IMR-90 (cell line): Measurements from ENCODE around the gene MYL11. TPM values are rescaled to one million over a fixed set of nuclear protein-coding genes. Genes with fewer than 3 reads are reported as not detected.

Source experiments
- ATAC-seq: fragments of 200-7000 bp; cut with Tn5 transposase; 2 replicates; pipeline ENCODE4 v1.9.1; 2020; ENCODE audit warnings: low read depth, mild to moderate bottlenecking, moderate library complexity
- BruUV-seq: library from RNA; stranded (reverse); fragments of 400-500 nt; replicated peaks from 2 replicates; lab custom pipeline; 2021; lab: Mats Ljungman, UMichigan
- CTCF ChIA-PET: fragments of 300-600 bp; formaldehyde crosslinking; extraction: SDS; loops from one replicate; lab custom pipeline; 2021; ENCODE audit warnings: antibody characterized with exemption; lab: Yijun Ruan, JAX
- POLR2A ChIA-PET: fragments of 300-600 bp; sonication (Branson Sonifier 250); formaldehyde crosslinking; loops from one replicate; lab custom pipeline; 2022; ENCODE audit warnings: antibody characterized with exemption; ENCODE audit not compliant: unreplicated experiment; lab: Charles Lee
- DNase-seq: peaks from one replicate; pipeline ENCODE4 v3.0.0; 2013
- H2AFZ ChIP-seq: replicated peaks from 2 replicates; pipeline ENCODE3; 2013; ENCODE audit warnings: low read length, mild to moderate bottlenecking; ENCODE audit not compliant: poor library complexity
- H2AK5ac ChIP-seq: 2 replicates; pipeline ENCODE4 v1.6.1; 2013; ENCODE audit warnings: low read depth, low read length, inconsistent platforms
- H2AK9ac ChIP-seq: replicated peaks from 2 replicates; pipeline ENCODE3; 2013; ENCODE audit warnings: mild to moderate bottlenecking, low read depth, low read length, moderate library complexity; ENCODE audit not compliant: poor library complexity
- H2BK120ac ChIP-seq: 2 replicates; pipeline ENCODE4 v1.6.1; 2013; ENCODE audit warnings: low read depth, low read length, inconsistent platforms
- H2BK15ac ChIP-seq: 3 replicates; pipeline ENCODE4 v1.6.1; 2013; ENCODE audit warnings: low read depth, low read length, inconsistent platforms
- H2BK20ac ChIP-seq: 2 replicates; pipeline ENCODE4 v1.6.1; 2013; ENCODE audit warnings: low read depth, mild to moderate bottlenecking, inconsistent platforms, low read length, moderate library complexity
- H2BK5ac ChIP-seq: 2 replicates; pipeline ENCODE4 v1.6.1; 2013; ENCODE audit warnings: mild to moderate bottlenecking, low read depth, low read length, inconsistent platforms; ENCODE audit not compliant: poor library complexity, severe bottlenecking
- H3K14ac ChIP-seq: replicated peaks from 2 replicates; pipeline ENCODE4 v1.6.1; 2013; ENCODE audit warnings: low read depth, low read length, inconsistent platforms
- H3K18ac ChIP-seq: 2 replicates; pipeline ENCODE4 v1.6.1; 2013; ENCODE audit warnings: low read depth, low read length, control low read depth
- H3K23ac ChIP-seq: 2 replicates; pipeline ENCODE4 v1.6.1; 2013; ENCODE audit warnings: low read depth, low read length, inconsistent platforms
- H3K27ac ChIP-seq: 2 replicates; pipeline ENCODE4 v1.5.1; 2013; ENCODE audit warnings: mild to moderate bottlenecking, control low read depth, low read length; ENCODE audit not compliant: insufficient read depth
- H3K27me3 ChIP-seq: 2 replicates; pipeline ENCODE4 v1.6.1; 2013; ENCODE audit warnings: low read length; ENCODE audit not compliant: control insufficient read depth, insufficient read depth
- H3K36me3 ChIP-seq: 2 replicates; pipeline ENCODE4 v1.6.1; 2013; ENCODE audit warnings: low read length, mixed read lengths; ENCODE audit not compliant: control insufficient read depth, insufficient read depth
- H3K4ac ChIP-seq: 2 replicates; pipeline ENCODE4 v1.6.1; 2013; ENCODE audit warnings: low read depth, low read length, inconsistent platforms
- H3K4me1 ChIP-seq: 2 replicates; pipeline ENCODE4 v1.6.1; 2013; ENCODE audit warnings: low read length, mixed read lengths; ENCODE audit not compliant: control insufficient read depth, insufficient read depth
- H3K4me2 ChIP-seq: 2 replicates; pipeline ENCODE4 v1.6.1; 2013; ENCODE audit warnings: low read depth, mild to moderate bottlenecking, control low read depth, low read length, moderate library complexity
- H3K4me3 ChIP-seq: 2 replicates; pipeline ENCODE4 v1.5.1; 2013; ENCODE audit warnings: low read depth, mild to moderate bottlenecking, control low read depth, low read length, moderate library complexity; ENCODE audit not compliant: insufficient read depth
- H3K56ac ChIP-seq: 2 replicates; pipeline ENCODE4 v1.6.1; 2013; ENCODE audit warnings: low read length, inconsistent platforms; ENCODE audit not compliant: insufficient read depth; ENCODE audit errors: extremely low read depth
- H3K79me1 ChIP-seq, 2 experiments: 2 replicates each; pipeline ENCODE4 v1.6.1; 2013; ENCODE audit warnings: low read length in 2 of 2, inconsistent platforms in 1 of 2, low read depth in 1 of 2
- H3K9ac ChIP-seq: 2 replicates; pipeline ENCODE4 v1.6.1; 2013; ENCODE audit warnings: low read depth, low read length, control low read depth
- H3K9me1 ChIP-seq: 2 replicates; pipeline ENCODE4 v1.6.1; 2013; ENCODE audit warnings: low read length, inconsistent platforms; ENCODE audit not compliant: insufficient read depth
- H3K9me3 ChIP-seq: 2 replicates; pipeline ENCODE4 v1.6.1; 2013; ENCODE audit warnings: low read length; ENCODE audit not compliant: control insufficient read depth, insufficient read depth
- H4K20me1 ChIP-seq: 2 replicates; pipeline ENCODE4 v1.6.1; 2013; ENCODE audit warnings: low read length, inconsistent platforms; ENCODE audit not compliant: insufficient read depth
- H4K5ac ChIP-seq: 2 replicates; pipeline ENCODE4 v1.6.1; 2013; ENCODE audit warnings: mild to moderate bottlenecking, low read depth, low read length, control low read depth
- H4K8ac ChIP-seq, 2 experiments: 2 replicates each; pipeline ENCODE4 v1.6.1; 2013; ENCODE audit warnings: low read depth in 2 of 2, low read length in 2 of 2, control low read depth in 1 of 2, inconsistent platforms in 1 of 2
- H4K91ac ChIP-seq: 2 replicates; pipeline ENCODE4 v1.6.1; 2013; ENCODE audit warnings: low read depth, low read length, inconsistent platforms; ENCODE audit not compliant: insufficient read depth
- BHLHE40 ChIP-seq: fragments of 150-350 bp; IDR thresholded peaks from 2 replicates; pipeline ENCODE4 v1.6.1; 2016; ENCODE audit warnings: mild to moderate bottlenecking, low read depth, low read length
- CHD1 ChIP-seq: IDR thresholded peaks from 2 replicates; pipeline ENCODE4 v1.6.1; 2012; ENCODE audit warnings: low read depth, low read length, improper control_type of control experiment
- MAFK ChIP-seq: IDR thresholded peaks from 2 replicates; pipeline ENCODE4 v1.6.1; 2012; ENCODE audit warnings: low read depth, low read length, improper control_type of control experiment
- MXI1 ChIP-seq: IDR thresholded peaks from 2 replicates; pipeline ENCODE4 v1.6.1; 2012; ENCODE audit warnings: low read depth, mild to moderate bottlenecking, low read length, moderate library complexity, borderline replicate concordance
- NFE2L2 ChIP-seq: fragments of 150-350 bp; IDR thresholded peaks from 2 replicates; pipeline ENCODE4 v1.6.1; 2016; ENCODE audit warnings: low read depth, mild to moderate bottlenecking, low read length
- POLR2A ChIP-seq: IDR thresholded peaks from 2 replicates; pipeline ENCODE4 v1.6.1; 2012; ENCODE audit warnings: mild to moderate bottlenecking, low read depth, low read length
- RAD21 ChIP-seq: IDR thresholded peaks from 2 replicates; pipeline ENCODE4 v1.6.1; 2012; ENCODE audit warnings: low read length, improper control_type of control experiment
- RFX5 ChIP-seq: IDR thresholded peaks from 2 replicates; pipeline ENCODE4 v1.8.0; 2012; ENCODE audit warnings: low read depth, mild to moderate bottlenecking, low read length, moderate library complexity
- SMC3 ChIP-seq: fragments of 150-350 bp; IDR thresholded peaks from 2 replicates; pipeline ENCODE4 v1.6.1; 2016; ENCODE audit warnings: low read depth, mild to moderate bottlenecking, antibody characterized with exemption, low read length, moderate library complexity
- WGBS, 2 experiments: methylation state at CpG; one replicate each; pipeline versions ENCODE4 v1.1.5 to v1.1.7; 2013; ENCODE audit warnings: missing lambda C conversion rate in 2 of 2; ENCODE audit not compliant: insufficient read length in 1 of 2; ENCODE audit errors: extremely low coverage in 2 of 2; 5-methylcytosine and 5-hydroxymethylcytosine counted together
- dilution Hi-C: fragments of 300-500 bp; cut with HindIII; formaldehyde crosslinking; loops from one replicate; pipeline ENCODE4 v1.14.3; 2018; ENCODE audit warnings: low sequenced_read_pairs; ENCODE audit not compliant: unreplicated experiment
- in situ Hi-C: fragments of 300-500 bp; cut with MboI; formaldehyde crosslinking; loops from 3 replicates; pipeline ENCODE4 v1.14.3; 2019; ENCODE audit warnings: low sequenced_read_pairs, inconsistent platforms, mixed read lengths
- intact Hi-C: fragments of 100-400 bp; cut with micrococcal nuclease; formaldehyde crosslinking; loops from 2 replicates; pipeline ENCODE4 v1.10.0; 2022
- polyA plus RNA-seq, 3 experiments: library from polyadenylated mRNA; depleted of rRNA; stranded (reverse); fragments of >200 nt; gene quantifications; 2 replicates each; pipeline ENCODE4 v1.2.3, GENCODE V29; 2012; ENCODE audit warnings: low replicate concordance in 1 of 3
- total RNA-seq: library from RNA; depleted of rRNA; stranded (reverse); fragments of >200 nt; gene quantifications from 2 replicates; pipeline ENCODE4 v1.2.3, GENCODE V29; 2012
- TF ChIP-seq, protein P1 (sequence below): fragments of 150-350 bp; IDR thresholded peaks from 2 replicates; pipeline ENCODE4 v1.6.1; 2017; ENCODE audit warnings: mild to moderate bottlenecking, antibody characterized with exemption, low read length, low read depth
- TF ChIP-seq, protein P2 (sequence below): fragments of 150-350 bp; IDR thresholded peaks from 2 replicates; pipeline ENCODE4 v1.6.1; 2016; ENCODE audit warnings: low read depth, mild to moderate bottlenecking, low read length, moderate library complexity, borderline replicate concordance
- TF ChIP-seq, protein P3 (sequence below): conservative IDR thresholded peaks from 2 replicates; pipeline ENCODE4 v1.5.1; 2012; ENCODE audit warnings: mild to moderate bottlenecking, low read depth, low read length, improper control_type of control experiment

MYL11 gene
- total and polyA plus RNA-seq, 2 of the 4 experiments (the other 2 are of a cell fraction), result 1.1 TPM; not detected in 1

GRCh38 chr16:30418350-30419181 is 44.0 kb downstream of the MYL11 start (continued):
- TF ChIP-seq MAFK, result no peak

DNA sequence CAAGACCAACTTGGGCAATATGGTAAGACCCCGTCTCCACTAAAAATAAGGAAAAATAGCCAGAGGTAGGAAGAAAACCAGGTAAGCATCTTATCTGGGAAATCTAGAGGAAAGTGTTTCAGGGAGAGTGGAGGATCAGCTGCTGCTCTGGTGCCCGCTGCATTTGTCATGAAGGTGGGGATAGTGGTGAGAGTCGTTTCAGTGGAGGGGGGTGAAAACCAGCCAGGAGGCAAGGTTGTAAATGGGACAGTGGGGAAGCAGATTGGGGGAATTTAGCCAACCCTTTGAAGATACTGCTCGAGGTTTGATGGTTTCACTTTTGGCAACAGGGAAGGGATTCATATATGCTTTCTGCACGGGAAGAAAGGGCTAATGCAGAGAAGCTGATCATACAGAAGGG is 46.4 kb downstream of the MYL11 start:
- CTCF ChIA-PET, result interaction anchor here (1.1 kb wide), 1 partner anchor 9 kb away, joined by 4 read pairs; the partner anchor contains the start of gene DCTPP1
- no peak overlapping the region for H2AK9ac ChIP-seq
- in situ Hi-C loops, result loop anchor here (25.0 kb wide), 1 partner anchor 234 kb away; the partner anchor contains the start of genes BOLA2B, CORO1A, SLX1A and SULT1A3
- TF ChIP-seq, protein P1, sequence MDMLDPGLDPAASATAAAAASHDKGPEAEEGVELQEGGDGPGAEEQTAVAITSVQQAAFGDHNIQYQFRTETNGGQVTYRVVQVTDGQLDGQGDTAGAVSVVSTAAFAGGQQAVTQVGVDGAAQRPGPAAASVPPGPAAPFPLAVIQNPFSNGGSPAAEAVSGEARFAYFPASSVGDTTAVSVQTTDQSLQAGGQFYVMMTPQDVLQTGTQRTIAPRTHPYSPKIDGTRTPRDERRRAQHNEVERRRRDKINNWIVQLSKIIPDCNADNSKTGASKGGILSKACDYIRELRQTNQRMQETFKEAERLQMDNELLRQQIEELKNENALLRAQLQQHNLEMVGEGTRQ, result no peak
- TF ChIP-seq CHD1 (no peak), BHLHE40 (no peak), SMC3 (no peak), MXI1 (no peak), NFE2L2 (no peak), POLR2A (no peak), RFX5 (no peak), RAD21 (no peak)
- TF ChIP-seq, protein P2, sequence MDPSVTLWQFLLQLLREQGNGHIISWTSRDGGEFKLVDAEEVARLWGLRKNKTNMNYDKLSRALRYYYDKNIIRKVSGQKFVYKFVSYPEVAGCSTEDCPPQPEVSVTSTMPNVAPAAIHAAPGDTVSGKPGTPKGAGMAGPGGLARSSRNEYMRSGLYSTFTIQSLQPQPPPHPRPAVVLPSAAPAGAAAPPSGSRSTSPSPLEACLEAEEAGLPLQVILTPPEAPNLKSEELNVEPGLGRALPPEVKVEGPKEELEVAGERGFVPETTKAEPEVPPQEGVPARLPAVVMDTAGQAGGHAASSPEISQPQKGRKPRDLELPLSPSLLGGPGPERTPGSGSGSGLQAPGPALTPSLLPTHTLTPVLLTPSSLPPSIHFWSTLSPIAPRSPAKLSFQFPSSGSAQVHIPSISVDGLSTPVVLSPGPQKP, result no peak
- TF ChIP-seq, protein P3, sequence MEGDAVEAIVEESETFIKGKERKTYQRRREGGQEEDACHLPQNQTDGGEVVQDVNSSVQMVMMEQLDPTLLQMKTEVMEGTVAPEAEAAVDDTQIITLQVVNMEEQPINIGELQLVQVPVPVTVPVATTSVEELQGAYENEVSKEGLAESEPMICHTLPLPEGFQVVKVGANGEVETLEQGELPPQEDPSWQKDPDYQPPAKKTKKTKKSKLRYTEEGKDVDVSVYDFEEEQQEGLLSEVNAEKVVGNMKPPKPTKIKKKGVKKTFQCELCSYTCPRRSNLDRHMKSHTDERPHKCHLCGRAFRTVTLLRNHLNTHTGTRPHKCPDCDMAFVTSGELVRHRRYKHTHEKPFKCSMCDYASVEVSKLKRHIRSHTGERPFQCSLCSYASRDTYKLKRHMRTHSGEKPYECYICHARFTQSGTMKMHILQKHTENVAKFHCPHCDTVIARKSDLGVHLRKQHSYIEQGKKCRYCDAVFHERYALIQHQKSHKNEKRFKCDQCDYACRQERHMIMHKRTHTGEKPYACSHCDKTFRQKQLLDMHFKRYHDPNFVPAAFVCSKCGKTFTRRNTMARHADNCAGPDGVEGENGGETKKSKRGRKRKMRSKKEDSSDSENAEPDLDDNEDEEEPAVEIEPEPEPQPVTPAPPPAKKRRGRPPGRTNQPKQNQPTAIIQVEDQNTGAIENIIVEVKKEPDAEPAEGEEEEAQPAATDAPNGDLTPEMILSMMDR, result no peak

More for the DNA sequence above, 46.4 kb downstream of the MYL11 start:
- H3K23ac ChIP-seq, result no peak overlapping the region
- H3K18ac ChIP-seq, result no peak overlapping the region
- H3K9ac ChIP-seq, result no peak overlapping the region
- WGBS, 2 experiments, result 73% methylated on average over 2 of the region's 5 CpGs; no CpG with 5 or more reads in 1 of the 2 experiments
- no peak overlapping the region for H2BK5ac ChIP-seq
- no peak overlapping the region for H3K4me3 ChIP-seq
- no peak overlapping the region for H2AK5ac ChIP-seq
- H2BK120ac ChIP-seq, result no peak overlapping the region
- no peak overlapping the region for H3K27ac ChIP-seq
- no peak overlapping the region for H3K4me2 ChIP-seq
- H3K9me1 ChIP-seq, result peaks cover 8% of the 10 kb centered on the region; the same call in 1 of the 2 replicates
- no peaks in the 10 kb centered on the region for H3K27me3 ChIP-seq
- H4K8ac ChIP-seq, result no peak overlapping the region
- no peak overlapping the region for H4K5ac ChIP-seq
- peaks cover 20% of the 10 kb centered on the region for H3K36me3 ChIP-seq
- no peaks in the 10 kb centered on the region for H3K4me1 ChIP-seq
- intact Hi-C loops, result no loop called here
- H4K91ac ChIP-seq, result no peak overlapping the region
- ATAC-seq, result no peak
- no peak overlapping the region for H3K14ac ChIP-seq
- H2BK15ac ChIP-seq, result no peak overlapping the region
- BruUV-seq, result no TSS peak
- peaks cover 0 to 21% of the 10 kb centered on the region in 2 experiments; a peak in 2 of 4 replicates for H3K79me1 ChIP-seq
- no peaks in the 10 kb centered on the region for H3K9me3 ChIP-seq
- no peak overlapping the region for H3K56ac ChIP-seq
- no peak overlapping the region for H2BK20ac ChIP-seq
- POLR2A ChIA-PET, result no interaction called here
- no peak for DNase-seq
- H2AFZ ChIP-seq, result no peak overlapping the region
- dilution Hi-C loops, result no loop called here
- peaks cover 9% of the 10 kb centered on the region; the same call in 1 of the 2 replicates for H4K20me1 ChIP-seq
- H3K4ac ChIP-seq, result no peak overlapping the region
